Omental fat pad (tissue), 4 donors: Measurements from ENCODE around the gene RNF17. TPM values are rescaled to one million over a fixed set of nuclear protein-coding genes. Genes with fewer than 3 reads are reported as not detected.

ENCODE experiments used
- ATAC-seq: fragments of 150-250 bp; one replicate; pipeline ENCODE4 v1.9.1; 2016; ENCODE audit warnings: mild to moderate bottlenecking, moderate library complexity; ENCODE audit not compliant: low FRiP score
- DNase-seq: peaks from one replicate; pipeline ENCODE4 v3.0.0-alpha.2; 2019; ENCODE audit warnings: low spot score
- total RNA-seq, 4 donors: library from RNA; depleted of rRNA; stranded (reverse); fragments of >200 nt; gene quantifications; one replicate each; pipeline ENCODE4 v1.1.0, GENCODE V29; 2016
- TF ChIP-seq, protein P1 (sequence below), 3 donors: fragments of 450-650 bp; IDR thresholded peaks; one replicate each; pipeline ENCODE4 v1.5.1; 2016 to 2017; ENCODE audit warnings: antibody characterized with exemption in 3 of 3, mild to moderate bottlenecking in 3 of 3, moderate library complexity in 2 of 3

The RNF17 gene
- total RNA-seq, 4 donors from 2014 or later: 0.28 to 0.32 TPM; not detected in 2

GRCh38 chr13:24882665-24883064 is 118.7 kb downstream of the RNF17 start:
- TF ChIP-seq, protein P1, sequence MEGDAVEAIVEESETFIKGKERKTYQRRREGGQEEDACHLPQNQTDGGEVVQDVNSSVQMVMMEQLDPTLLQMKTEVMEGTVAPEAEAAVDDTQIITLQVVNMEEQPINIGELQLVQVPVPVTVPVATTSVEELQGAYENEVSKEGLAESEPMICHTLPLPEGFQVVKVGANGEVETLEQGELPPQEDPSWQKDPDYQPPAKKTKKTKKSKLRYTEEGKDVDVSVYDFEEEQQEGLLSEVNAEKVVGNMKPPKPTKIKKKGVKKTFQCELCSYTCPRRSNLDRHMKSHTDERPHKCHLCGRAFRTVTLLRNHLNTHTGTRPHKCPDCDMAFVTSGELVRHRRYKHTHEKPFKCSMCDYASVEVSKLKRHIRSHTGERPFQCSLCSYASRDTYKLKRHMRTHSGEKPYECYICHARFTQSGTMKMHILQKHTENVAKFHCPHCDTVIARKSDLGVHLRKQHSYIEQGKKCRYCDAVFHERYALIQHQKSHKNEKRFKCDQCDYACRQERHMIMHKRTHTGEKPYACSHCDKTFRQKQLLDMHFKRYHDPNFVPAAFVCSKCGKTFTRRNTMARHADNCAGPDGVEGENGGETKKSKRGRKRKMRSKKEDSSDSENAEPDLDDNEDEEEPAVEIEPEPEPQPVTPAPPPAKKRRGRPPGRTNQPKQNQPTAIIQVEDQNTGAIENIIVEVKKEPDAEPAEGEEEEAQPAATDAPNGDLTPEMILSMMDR (IDR thresholded peaks at IDR 0.05): no peak
- DNase-seq (no peak), ATAC-seq (no peak)

DNA sequence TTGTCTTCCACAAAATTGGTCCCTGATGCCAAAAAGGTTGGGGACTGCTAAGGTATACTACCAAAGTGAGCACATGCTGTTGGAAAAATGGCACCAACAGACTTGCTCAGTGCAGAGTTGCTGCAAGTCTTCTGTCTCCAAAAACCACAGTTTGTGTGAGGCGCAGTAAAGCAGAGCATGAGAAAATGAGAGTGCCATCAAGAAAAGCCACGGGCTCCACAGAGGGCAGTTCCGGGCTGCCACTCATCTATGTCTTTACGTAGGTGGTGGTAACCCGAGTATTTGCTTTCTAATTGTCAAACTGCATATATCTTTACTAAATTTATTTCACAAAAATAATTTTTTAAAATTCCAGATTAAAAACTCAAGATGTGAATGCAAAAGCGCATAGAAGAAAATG is 123.8 kb downstream of the RNF17 start:
- no peak for ATAC-seq
- no peak for DNase-seq
- TF ChIP-seq, protein P1 (IDR thresholded peaks at IDR 0.05): no peak

DNA sequence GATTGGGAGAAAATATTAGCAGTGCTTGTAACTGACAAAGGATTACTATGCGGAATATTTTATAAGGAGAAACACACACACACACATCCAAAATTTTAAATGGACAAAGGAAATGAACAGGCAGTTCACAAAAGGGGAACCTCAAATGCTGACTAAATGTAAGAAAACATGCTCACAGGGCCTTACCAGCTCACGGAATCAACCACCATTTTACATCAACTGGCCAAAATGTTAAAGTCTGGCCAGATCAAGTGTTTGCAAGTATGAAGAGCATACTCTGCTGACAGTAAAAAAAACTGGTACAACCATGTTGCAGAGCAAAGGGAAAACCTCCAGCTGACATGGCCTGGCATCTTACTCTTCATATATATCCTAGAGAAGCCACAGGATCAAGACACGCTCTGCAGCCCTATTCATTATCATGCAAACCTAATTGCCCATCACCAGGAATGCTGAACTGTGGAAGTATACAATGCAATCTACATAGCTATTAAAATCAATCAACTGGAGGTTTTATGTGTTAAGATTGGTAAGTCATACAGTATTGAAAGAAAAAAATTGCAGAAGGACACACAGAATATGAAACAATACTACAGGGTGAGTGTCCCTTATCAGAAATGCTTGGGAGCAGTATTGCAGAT is 124.4 kb downstream of the RNF17 start:
- TF ChIP-seq, protein P1 (IDR thresholded peaks at IDR 0.05): no peak
- DNase-seq: no peak
- ATAC-seq: no peak

- ATAC-seq: no peak
- TF ChIP-seq, protein P1 (IDR thresholded peaks at IDR 0.05): no peak
- DNase-seq: no peak
These were observed 126.3 kb downstream of the RNF17 start for GRCh38 chr13:24890256-24890655.

DNA sequence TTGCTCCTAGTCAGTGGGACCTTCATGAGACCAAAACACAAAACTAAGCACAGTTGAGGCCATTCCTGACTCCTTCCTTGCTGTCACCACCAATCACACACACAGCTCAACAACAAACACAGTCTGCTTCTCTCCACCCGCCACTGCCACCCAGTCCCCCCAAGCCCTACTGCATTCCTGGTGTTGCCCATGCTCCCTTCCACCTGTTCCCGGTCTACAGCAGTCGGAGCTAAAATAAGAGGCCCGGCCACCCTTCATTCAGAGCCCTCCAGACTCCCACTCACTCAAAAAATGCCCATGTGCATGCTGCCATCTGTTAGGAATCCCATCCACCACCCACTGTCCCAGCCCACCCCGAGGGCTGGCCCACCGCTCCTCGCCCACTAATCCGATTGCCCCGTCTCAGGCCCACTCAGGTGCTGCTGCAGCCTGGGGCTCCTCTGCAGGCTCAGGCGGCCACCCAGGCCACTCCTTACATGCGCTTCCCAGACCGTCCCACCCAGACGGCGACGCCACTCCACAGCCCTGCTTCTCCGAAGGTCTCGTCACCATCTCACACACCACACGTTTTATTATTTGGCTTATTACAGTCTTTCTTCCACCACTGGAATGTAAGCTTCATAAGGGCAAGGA is 127.6 kb downstream of the RNF17 start:
- TF ChIP-seq, protein P1 (IDR thresholded peaks at IDR 0.05): no peak
- ATAC-seq: no peak
- DNase-seq: no peak

- no peak for DNase-seq
- TF ChIP-seq, protein P1 (IDR thresholded peaks at IDR 0.05): no peak
- ATAC-seq: no peak
These were observed 128.9 kb downstream of the RNF17 start for GRCh38 chr13:24892829-24893228.

DNA sequence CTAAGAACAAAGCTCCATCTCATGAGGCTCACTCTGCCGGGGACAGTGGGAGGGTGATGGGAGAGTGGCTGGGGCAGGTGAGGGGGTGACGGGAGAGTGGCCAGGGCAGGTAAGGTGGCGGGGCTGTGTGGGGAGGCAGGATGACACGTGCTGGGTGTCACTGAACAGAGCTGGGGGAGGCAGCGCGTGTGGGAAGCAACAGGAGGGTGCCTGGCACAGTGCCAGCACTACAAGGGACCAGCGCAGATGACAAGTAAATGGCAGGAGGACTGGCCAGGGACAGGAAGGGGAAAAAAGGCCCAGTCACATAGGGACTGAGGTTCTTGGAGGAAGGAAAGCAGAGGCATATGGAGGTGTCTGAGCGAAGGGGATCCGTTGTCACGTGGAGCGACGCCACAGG is 129.9 kb downstream of the RNF17 start:
- no peak for ATAC-seq
- TF ChIP-seq, protein P1 (IDR thresholded peaks at IDR 0.05): no peak
- no peak for DNase-seq
